Activated T-helper 2 cell treated with anti-CD3 and anti-CD28 coated beads, Interferon-gamma antibody, Interleukin-2, Interleukin-4, amounts not matched to agents 10 μg/mL and 5 μg/mL and 100 μg/mL, durations not matched to agents 14 hours and 24 hours and 36 hours (primary cell): ENCODE data around the gene CFH. TPM values are rescaled to one million over a fixed set of nuclear protein-coding genes. Genes with fewer than 3 reads are reported as not detected.
"Not testable (repeated sequence)": the region's sequence is repeated elsewhere in the genome, so short reads cannot be mapped to it uniquely, and the experiment has no call there.

Experiments used
- DNase-seq: peaks from one replicate; pipeline ENCODE4 v3.0.0; 2021; ENCODE audit warnings: low spot score
- H3K27ac Mint-ChIP-seq: one replicate; pipeline ENCODE4 v1.8.0; 2021; ENCODE audit warnings: mixed read lengths
- H3K27me3 Mint-ChIP-seq: one replicate; pipeline ENCODE4 v1.8.0; 2021; ENCODE audit warnings: low read depth, mixed read lengths
- H3K36me3 Mint-ChIP-seq: one replicate; pipeline ENCODE4 v1.8.0; 2021; ENCODE audit warnings: low read depth, mixed read lengths
- H3K4me1 Mint-ChIP-seq: one replicate; pipeline ENCODE4 v1.8.0; 2021; ENCODE audit warnings: low read depth, mixed read lengths
- H3K4me3 Mint-ChIP-seq: one replicate; pipeline ENCODE4 v1.8.0; 2021; ENCODE audit warnings: low read depth, mild to moderate bottlenecking, moderate library complexity, mixed read lengths
- H3K9me3 Mint-ChIP-seq: one replicate; pipeline ENCODE4 v1.8.0; 2021; ENCODE audit warnings: mixed read lengths
- intact Hi-C: fragments of 100-400 bp; cut with micrococcal nuclease; formaldehyde crosslinking; loops from one replicate; pipeline ENCODE4 v1.15.1; 2023
- total RNA-seq: library from RNA; stranded (reverse); gene quantifications from 2 replicates; pipeline ENCODE4 v1.2.3, GENCODE V29; 2022

CFH gene
- total RNA-seq, 1 donor from 2014 or later, result 0.71 TPM

DNA sequence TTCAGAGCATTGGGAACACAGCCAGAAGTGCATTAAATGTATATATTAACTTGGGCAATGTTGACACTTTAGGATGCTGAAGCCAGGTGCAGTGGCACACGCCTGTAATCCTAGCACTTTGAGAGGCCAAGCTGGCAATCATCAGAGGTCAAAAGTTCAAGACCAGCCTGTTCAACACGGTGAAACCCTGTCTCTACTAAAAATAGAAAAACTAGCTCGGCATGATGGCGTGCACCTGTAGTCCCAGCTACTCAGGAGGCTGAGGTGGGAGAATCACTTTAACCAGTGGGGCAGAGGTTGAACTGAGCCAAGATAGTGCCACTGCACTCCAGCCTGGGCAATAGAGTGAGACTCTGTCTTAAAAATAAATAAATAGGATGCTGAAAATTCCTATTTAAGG is 142.3 kb downstream of the CFH start:
- intact Hi-C loops, result loop anchor here (10.0 kb wide), 1 partner anchor 161 kb away; no protein-coding TSS in a partner anchor
- not testable (repeated sequence) for DNase-seq, H3K27ac Mint-ChIP-seq, H3K4me3 Mint-ChIP-seq, H3K27me3 Mint-ChIP-seq, H3K36me3 Mint-ChIP-seq, H3K4me1 Mint-ChIP-seq, H3K9me3 Mint-ChIP-seq

Other genes starting within 250 kb of the CFH start
- gene KCNT2, start 43.6 kb upstream of the CFH start, total RNA-seq, result not detected in 2 replicates
- not detected in 2 replicates for gene CFHR3, start 122.8 kb downstream of the CFH start, total RNA-seq
- not detected in 2 replicates for gene CFHR1, start 167.7 kb downstream of the CFH start, total RNA-seq
- gene CFHR4, start 236.0 kb downstream of the CFH start, total RNA-seq, result not detected in 2 replicates